ENCODE data around the gene SIRT2.

SIRT2 gene

GRCh38 chr19:38917921-38918491 is 18.6 kb upstream of the SIRT2 start:
- Histone ChIP-seq H3K4me3 (ENCODE audit: low read length) (no peak overlapping the region), H3K4me1 (ENCODE audit: control insufficient read depth, insufficient read depth, low read length) (peaks cover 2% of the 10 kb centered on the region), H3K27me3 (ENCODE audit: control insufficient read depth, insufficient read depth, low read length) (no peaks in the 10 kb centered on the region), H3K4me2 (ENCODE audit: low read length) (no peak overlapping the region), H3K9ac (ENCODE audit: low read depth, low read length) (no peak overlapping the region), H3K9me3 (replicated peaks; ENCODE audit: low read length) (no peaks in the 10 kb centered on the region), H3K36me3 (ENCODE audit: insufficient read depth, low read length) (peaks cover 18% of the 10 kb centered on the region)

GRCh38 chr19:38917516-38917915 is 18.1 kb upstream of the SIRT2 start:
- Histone ChIP-seq H3K9me3 (replicated peaks; ENCODE audit: low read length) (no peaks in the 10 kb centered on the region), H3K4me1 (ENCODE audit: control insufficient read depth, insufficient read depth, low read length) (peaks cover 4% of the 10 kb centered on the region), H3K36me3 (ENCODE audit: insufficient read depth, low read length) (peaks cover 18% of the 10 kb centered on the region), H3K9ac (ENCODE audit: low read depth, low read length) (no peak overlapping the region), H3K27me3 (ENCODE audit: control insufficient read depth, insufficient read depth, low read length) (no peaks in the 10 kb centered on the region), H3K4me3 (ENCODE audit: low read length) (no peak overlapping the region), H3K4me2 (ENCODE audit: low read length) (no peak overlapping the region)

- Histone ChIP-seq H3K36me3 (ENCODE audit: insufficient read depth, low read length) (peaks cover 5% of the 10 kb centered on the region), H3K9me3 (replicated peaks; ENCODE audit: low read length) (no peaks in the 10 kb centered on the region), H3K4me2 (ENCODE audit: low read length) (no peak overlapping the region), H3K9ac (ENCODE audit: low read depth, low read length) (no peak overlapping the region), H3K4me1 (ENCODE audit: control insufficient read depth, insufficient read depth, low read length) (peaks cover 4% of the 10 kb centered on the region), H3K27me3 (ENCODE audit: control insufficient read depth, insufficient read depth, low read length) (no peaks in the 10 kb centered on the region), H3K4me3 (ENCODE audit: low read length) (no peak overlapping the region)
Observed at GRCh38 chr19:38915329-38916321, 16.2 kb upstream of the SIRT2 start.

DNA sequence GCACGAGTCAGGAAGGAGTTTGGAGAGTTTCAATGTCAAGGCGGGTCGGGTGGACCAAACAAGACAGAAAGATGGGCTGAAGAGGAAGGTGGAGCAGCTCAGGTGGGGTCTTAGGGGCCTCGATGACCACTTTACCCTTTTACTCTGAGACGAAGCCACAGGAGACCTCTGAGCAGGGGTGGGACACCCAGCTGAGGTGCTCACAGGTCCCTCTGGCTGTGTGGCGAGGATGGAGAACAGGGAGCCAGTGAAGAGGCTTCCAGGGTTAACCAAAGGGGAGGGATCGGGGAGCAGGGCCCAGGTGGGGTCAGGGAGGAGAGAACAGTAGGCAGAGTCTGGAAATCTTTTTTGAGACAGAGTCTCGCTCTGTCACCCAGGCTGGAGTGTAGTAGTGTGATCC is 14.5 kb upstream of the SIRT2 start:
- Histone ChIP-seq H3K4me3 (ENCODE audit: low read length) (no peak overlapping the region), H3K9ac (ENCODE audit: low read depth, low read length) (no peak overlapping the region), H3K4me2 (ENCODE audit: low read length) (no peak overlapping the region), H3K9me3 (replicated peaks; ENCODE audit: low read length) (no peaks in the 10 kb centered on the region), H3K4me1 (ENCODE audit: control insufficient read depth, insufficient read depth, low read length) (peaks cover 4% of the 10 kb centered on the region), H3K27me3 (ENCODE audit: control insufficient read depth, insufficient read depth, low read length) (no peaks in the 10 kb centered on the region), H3K36me3 (ENCODE audit: insufficient read depth, low read length) (no peaks in the 10 kb centered on the region)

- H3K4me1 ChIP-seq (ENCODE audit: control insufficient read depth, insufficient read depth, low read length): peaks cover 4% of the 10 kb centered on the region
- no peaks in the 10 kb centered on the region for H3K27me3 ChIP-seq (ENCODE audit: control insufficient read depth, insufficient read depth, low read length)
- no peaks in the 10 kb centered on the region for H3K9me3 ChIP-seq (replicated peaks; ENCODE audit: low read length)
- peaks cover 2% of the 10 kb centered on the region for H3K36me3 ChIP-seq (ENCODE audit: insufficient read depth, low read length)
- H3K9ac ChIP-seq (ENCODE audit: low read depth, low read length): no peak overlapping the region
- no peak overlapping the region for H3K4me3 ChIP-seq (ENCODE audit: low read length)
- H3K4me2 ChIP-seq (ENCODE audit: low read length): no peak overlapping the region
Observed at GRCh38 chr19:38912600-38913514, 13.4 kb upstream of the SIRT2 start.

DNA sequence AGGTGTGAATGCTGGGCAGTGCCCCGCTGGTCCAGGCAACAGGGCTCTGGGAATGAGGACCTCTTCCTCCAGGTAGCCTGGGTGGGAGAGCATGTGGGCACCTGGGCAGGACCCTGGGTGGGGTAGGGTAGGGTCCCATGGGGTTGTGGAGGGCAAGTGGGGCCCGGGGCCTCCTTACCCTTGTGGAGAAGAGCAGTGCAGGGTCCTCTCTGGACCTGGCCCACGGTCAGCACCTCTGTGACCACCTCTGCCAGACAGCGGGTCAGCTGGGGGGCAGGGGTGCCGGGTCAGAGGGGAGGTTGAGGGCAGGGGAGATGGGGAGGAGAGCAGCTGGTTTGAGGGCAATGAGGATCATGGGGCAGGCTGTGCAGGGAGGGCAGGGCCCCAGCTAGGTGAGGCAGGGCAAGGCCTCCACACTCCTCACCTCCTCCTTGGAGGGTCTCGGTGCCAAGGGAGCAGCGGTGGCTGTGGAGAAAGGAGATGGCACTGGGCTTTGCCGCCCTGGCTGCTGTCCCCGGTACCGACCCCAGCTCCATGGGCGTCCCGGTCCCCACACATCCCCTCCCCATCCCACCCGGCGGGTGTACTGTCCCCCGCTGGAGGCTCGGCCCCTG is 12.1 kb upstream of the SIRT2 start:
- Histone ChIP-seq H3K9me3 (replicated peaks; ENCODE audit: low read length) (no peaks in the 10 kb centered on the region), H3K4me2 (ENCODE audit: low read length) (no peak overlapping the region), H3K4me1 (ENCODE audit: control insufficient read depth, insufficient read depth, low read length) (peaks cover 4% of the 10 kb centered on the region), H3K27me3 (ENCODE audit: control insufficient read depth, insufficient read depth, low read length) (no peaks in the 10 kb centered on the region), H3K36me3 (ENCODE audit: insufficient read depth, low read length) (peaks cover 14% of the 10 kb centered on the region), H3K4me3 (ENCODE audit: low read length) (no peak overlapping the region), H3K9ac (ENCODE audit: low read depth, low read length) (no peak overlapping the region)

DNA sequence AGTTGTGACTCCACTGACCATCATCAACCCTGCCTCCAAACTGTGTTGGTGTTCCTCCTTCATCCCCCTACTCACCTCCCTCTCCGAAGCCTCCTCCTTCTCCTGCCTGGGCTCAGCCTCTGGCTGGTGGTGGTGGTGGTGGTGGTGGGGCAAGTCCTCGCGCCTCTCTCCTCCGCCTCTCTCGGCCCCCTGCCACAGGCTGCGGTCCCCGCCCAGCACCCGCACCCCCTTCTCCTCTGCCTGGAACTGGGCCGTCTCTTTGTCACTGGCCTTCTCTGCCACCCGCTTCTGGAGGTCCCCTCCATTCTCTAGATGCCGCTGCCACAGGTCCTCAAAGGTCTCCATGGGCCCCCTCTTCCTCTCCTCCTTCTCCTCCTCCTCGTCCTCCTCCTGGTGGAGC is 11.1 kb upstream of the SIRT2 start:
- Histone ChIP-seq H3K9me3 (replicated peaks; ENCODE audit: low read length) (no peaks in the 10 kb centered on the region), H3K27me3 (ENCODE audit: control insufficient read depth, insufficient read depth, low read length) (no peaks in the 10 kb centered on the region), H3K4me2 (ENCODE audit: low read length) (no peak overlapping the region), H3K36me3 (ENCODE audit: insufficient read depth, low read length) (peaks cover 17% of the 10 kb centered on the region), H3K4me3 (ENCODE audit: low read length) (no peak overlapping the region), H3K4me1 (ENCODE audit: control insufficient read depth, insufficient read depth, low read length) (peaks cover 4% of the 10 kb centered on the region), H3K9ac (ENCODE audit: low read depth, low read length) (no peak overlapping the region)

DNA sequence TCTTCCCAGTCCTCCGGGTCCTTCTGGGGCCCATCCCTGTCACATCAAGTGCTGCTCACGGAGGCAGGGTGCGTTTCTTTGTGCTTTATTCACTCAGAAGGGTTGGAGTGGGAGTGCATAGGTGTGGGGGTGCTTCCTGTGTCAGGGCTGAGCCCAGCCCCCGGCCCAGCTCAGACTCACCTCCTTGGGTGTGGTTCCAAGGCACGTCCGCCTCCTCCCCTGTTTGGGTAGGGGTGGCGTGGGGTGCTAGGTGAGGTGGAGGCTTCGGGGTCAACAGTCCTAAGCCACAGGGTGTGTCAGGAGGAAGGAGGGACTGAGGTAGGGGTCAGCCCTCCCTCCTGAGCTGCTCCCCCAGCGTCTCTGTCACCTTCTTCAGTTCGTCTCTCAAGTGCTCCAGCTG is 9.5 kb upstream of the SIRT2 start:
- Histone ChIP-seq H3K4me2 (ENCODE audit: low read length) (no peak overlapping the region), H3K4me3 (ENCODE audit: low read length) (no peak overlapping the region), H3K9me3 (replicated peaks; ENCODE audit: low read length) (no peaks in the 10 kb centered on the region), H3K36me3 (ENCODE audit: insufficient read depth, low read length) (peaks cover 25% of the 10 kb centered on the region), H3K4me1 (ENCODE audit: control insufficient read depth, insufficient read depth, low read length) (peaks cover 4% of the 10 kb centered on the region), H3K27me3 (ENCODE audit: control insufficient read depth, insufficient read depth, low read length) (no peaks in the 10 kb centered on the region), H3K9ac (ENCODE audit: low read depth, low read length) (no peak overlapping the region)

DNA sequence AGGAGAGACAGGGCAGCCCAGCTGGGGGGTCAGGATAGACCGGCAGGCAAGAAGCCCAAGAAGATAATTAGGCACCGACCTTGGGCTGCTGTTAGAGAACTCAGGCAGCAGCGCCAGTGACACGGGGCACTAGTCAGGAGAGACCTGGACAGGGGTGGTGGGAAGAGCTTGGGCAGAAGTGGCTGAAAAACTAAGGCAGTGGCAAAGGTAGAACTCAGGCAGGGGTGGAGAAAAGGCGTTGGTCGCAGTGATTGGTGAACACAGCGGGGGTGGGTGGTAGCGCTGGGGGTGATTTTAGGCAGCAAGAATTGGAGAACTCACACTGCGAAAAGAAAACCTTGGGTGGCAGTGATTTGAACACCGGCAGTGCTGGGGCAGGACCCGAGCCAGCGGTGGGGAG is 8.3 kb upstream of the SIRT2 start:
- Histone ChIP-seq H3K36me3 (ENCODE audit: insufficient read depth, low read length) (peaks cover 25% of the 10 kb centered on the region), H3K9me3 (replicated peaks; ENCODE audit: low read length) (no peaks in the 10 kb centered on the region), H3K4me2 (ENCODE audit: low read length) (no peak overlapping the region), H3K4me3 (ENCODE audit: low read length) (no peak overlapping the region), H3K4me1 (ENCODE audit: control insufficient read depth, insufficient read depth, low read length) (no peaks in the 10 kb centered on the region), H3K27me3 (ENCODE audit: control insufficient read depth, insufficient read depth, low read length) (no peaks in the 10 kb centered on the region), H3K9ac (ENCODE audit: low read depth, low read length) (no peak overlapping the region)

GRCh38 chr19:38907227-38907626 is 7.8 kb upstream of the SIRT2 start:
- Histone ChIP-seq H3K4me2 (ENCODE audit: low read length) (no peak overlapping the region), H3K4me3 (ENCODE audit: low read length) (no peak overlapping the region), H3K27me3 (ENCODE audit: control insufficient read depth, insufficient read depth, low read length) (no peaks in the 10 kb centered on the region), H3K4me1 (ENCODE audit: control insufficient read depth, insufficient read depth, low read length) (no peaks in the 10 kb centered on the region), H3K9ac (ENCODE audit: low read depth, low read length) (no peak overlapping the region), H3K36me3 (ENCODE audit: insufficient read depth, low read length) (peaks cover 25% of the 10 kb centered on the region), H3K9me3 (replicated peaks; ENCODE audit: low read length) (no peaks in the 10 kb centered on the region)

DNA sequence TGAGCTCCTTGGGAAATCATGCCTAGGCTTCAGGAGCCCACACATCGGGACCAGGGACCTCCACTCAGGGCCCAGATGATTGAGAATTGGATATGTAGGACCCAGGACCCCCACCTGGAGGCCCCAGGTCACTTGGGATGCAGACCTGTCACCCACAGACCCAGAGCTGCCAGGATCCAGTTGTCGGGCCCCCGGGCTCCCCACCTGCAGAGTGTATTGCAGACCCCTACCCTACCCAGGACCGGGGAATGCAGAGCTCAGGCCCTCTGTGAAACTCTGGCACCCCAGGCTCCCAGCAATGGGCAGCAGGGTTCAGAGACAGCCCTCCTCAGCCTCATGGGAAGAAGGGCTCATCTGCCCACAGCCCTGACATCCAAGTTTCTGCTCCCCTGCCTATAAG is 6.2 kb upstream of the SIRT2 start:
- no peaks in the 10 kb centered on the region for H3K27me3 ChIP-seq (ENCODE audit: control insufficient read depth, insufficient read depth, low read length)
- H3K9ac ChIP-seq (ENCODE audit: low read depth, low read length): no peak overlapping the region
- no peak overlapping the region for H3K4me2 ChIP-seq (ENCODE audit: low read length)
- peaks cover 3% of the 10 kb centered on the region for H3K4me1 ChIP-seq (ENCODE audit: control insufficient read depth, insufficient read depth, low read length)
- H3K4me3 ChIP-seq (ENCODE audit: low read length): no peak overlapping the region
- H3K9me3 ChIP-seq (replicated peaks; ENCODE audit: low read length): no peaks in the 10 kb centered on the region
- H3K36me3 ChIP-seq (ENCODE audit: insufficient read depth, low read length): peaks cover 25% of the 10 kb centered on the region
